GM12878 (cell line): ENCODE measurements around the gene TMEM109. TPM values are rescaled to one million over a fixed set of nuclear protein-coding genes. Genes with fewer than 3 reads are reported as not detected.

Source experiments
- ATAC-seq: fragments of 200-7000 bp; cut with Tn5 transposase; 3 replicates; pipeline ENCODE4 v1.9.1; 2020; ENCODE audit warnings: mild to moderate bottlenecking, moderate library complexity
- BruUV-seq: library from RNA; stranded (reverse); fragments of 400-500 nt; replicated peaks from 2 replicates; lab custom pipeline; 2021; lab: Mats Ljungman, UMichigan
- CTCF ChIA-PET: fragments of 300-600 bp; sonication (Branson Sonifier 250); formaldehyde crosslinking; extraction: SDS; loops from one replicate; lab custom pipeline; 2021; ENCODE audit warnings: inconsistent platforms; lab: Yijun Ruan, JAX
- POLR2A ChIA-PET: fragments of 350-600 bp; formaldehyde crosslinking; extraction: SDS; loops from one replicate; lab custom pipeline; 2021; ENCODE audit warnings: inconsistent platforms; lab: Charles Lee
- RAD21 ChIA-PET: fragments of 300-600 bp; sonication (Branson Sonifier 250); formaldehyde crosslinking; loops from one replicate; lab custom pipeline; 2023; ENCODE audit warnings: antibody characterized with exemption; ENCODE audit not compliant: unreplicated experiment; lab: Charles Lee
- SMC1A ChIA-PET: fragments of 300-600 bp; sonication (Branson Sonifier 250); formaldehyde crosslinking; loops from one replicate; lab custom pipeline; 2023; ENCODE audit not compliant: unreplicated experiment, uncharacterized antibody; lab: Charles Lee
- DNase-seq: peaks from one replicate; pipeline ENCODE4 v3.0.0-alpha.2; 2011; ENCODE audit warnings: low read depth, low spot score
- FAIRE-seq: peaks from 3 replicates; lab custom pipeline; 2011; peaks lifted over from hg19 to GRCh38; lab: Jason Lieb, UNC
- H2AFZ ChIP-seq: 2 replicates; pipeline ENCODE4 v1.6.0; 2011; ENCODE audit warnings: low read depth, low read length, control low read depth; ENCODE audit not compliant: control insufficient read depth
- H3K27ac ChIP-seq: 2 replicates; pipeline ENCODE4 v1.5.1; 2011; ENCODE audit warnings: control low read depth; ENCODE audit not compliant: control insufficient read depth, insufficient read depth
- H3K27me3 ChIP-seq, 2 experiments: replicated peaks in 1 of 2; 2 replicates each; pipeline versions ENCODE4 v1.6.0 to v1.6.1; 2011; ENCODE audit warnings: low read length in 1 of 2; ENCODE audit not compliant: control insufficient read depth in 2 of 2, insufficient read depth in 2 of 2
- H3K36me3 ChIP-seq, 2 experiments: 2 replicates each; pipeline ENCODE4 v1.5.1; 2011; ENCODE audit warnings: low read length in 1 of 2; ENCODE audit not compliant: control insufficient read depth in 2 of 2, insufficient read depth in 2 of 2
- H3K4me1 ChIP-seq: 2 replicates; pipeline ENCODE4 v1.6.1; 2011; ENCODE audit warnings: mild to moderate bottlenecking, low read length, moderate library complexity, mixed read lengths; ENCODE audit not compliant: control insufficient read depth, insufficient read depth
- H3K4me2 ChIP-seq: 2 replicates; pipeline ENCODE4 v1.6.0; 2011; ENCODE audit warnings: control low read depth; ENCODE audit not compliant: control insufficient read depth, insufficient read depth
- H3K4me3 ChIP-seq: fragments of 200-600 bp; sonication (generic); 2 replicates; pipeline ENCODE4 v1.5.1; 2016
- H3K79me2 ChIP-seq: 2 replicates; pipeline ENCODE4 v1.6.0; 2011; ENCODE audit warnings: low read length; ENCODE audit not compliant: control insufficient read depth, insufficient read depth
- H3K9ac ChIP-seq: 2 replicates; pipeline ENCODE4 v1.8.0; 2011; ENCODE audit warnings: low read length, control low read depth, mixed read lengths; ENCODE audit not compliant: control insufficient read depth, insufficient read depth
- H3K9me3 ChIP-seq: replicated peaks from 3 replicates; pipeline ENCODE4 v1.5.1; 2011; ENCODE audit warnings: mild to moderate bottlenecking, low read length; ENCODE audit not compliant: control insufficient read depth, insufficient read depth
- H4K20me1 ChIP-seq: 2 replicates; pipeline ENCODE4 v1.6.0; 2011; ENCODE audit not compliant: control insufficient read depth, insufficient read depth
- BACH1 ChIP-seq: fragments of 450-650 bp; IDR thresholded peaks from 2 replicates; pipeline ENCODE4 v1.6.1; 2017; ENCODE audit warnings: mild to moderate bottlenecking, borderline replicate concordance
- EP300 ChIP-seq, 2 experiments: fragments of 150-350 bp in 1 of 2; IDR thresholded peaks; 2 replicates each; pipeline ENCODE4 v1.6.1; 2011 to 2012; ENCODE audit warnings: low read depth in 2 of 2, low read length in 2 of 2, borderline replicate concordance in 1 of 2, improper control_type of control experiment in 1 of 2, inconsistent platforms in 1 of 2; ENCODE audit not compliant: control insufficient read depth in 1 of 2
- IRF4 ChIP-seq: IDR thresholded peaks from 2 replicates; pipeline ENCODE4 v1.6.1; 2011; ENCODE audit warnings: low read depth, low read length
- KAT2A ChIP-seq: conservative IDR thresholded peaks from 2 replicates; pipeline ENCODE4 v1.6.1; 2011; ENCODE audit warnings: low read depth, low read length; ENCODE audit not compliant: control insufficient read depth
- RB1 ChIP-seq: fragments of 450-650 bp; formaldehyde crosslinking; IDR thresholded peaks from 2 replicates; pipeline ENCODE4 v1.6.1; 2017; ENCODE audit warnings: mild to moderate bottlenecking, borderline replicate concordance
- RFX5 ChIP-seq: IDR thresholded peaks from 2 replicates; pipeline ENCODE4 v1.6.1; 2011; ENCODE audit warnings: low read depth, low read length, improper control_type of control experiment
- STAT3 ChIP-seq: IDR thresholded peaks from 2 replicates; pipeline ENCODE4 v1.6.1; 2011; ENCODE audit warnings: low read depth, low read length, improper control_type of control experiment
- TAF1 ChIP-seq: IDR thresholded peaks from 2 replicates; pipeline ENCODE4 v1.6.1; 2011; ENCODE audit warnings: mild to moderate bottlenecking, low read depth, low read length, borderline replicate concordance
- ZBED1 ChIP-seq: IDR thresholded peaks from 2 replicates; pipeline ENCODE4 v1.6.1; 2016; ENCODE audit warnings: borderline replicate concordance
- WGBS: methylation state at CpG from one replicate; pipeline ENCODE4 v1.1.6; 2016; ENCODE audit warnings: low lambda C conversion rate; ENCODE audit not compliant: insufficient replicate concordance, insufficient coverage; ENCODE audit errors: missing lambda C conversion rate; 5-methylcytosine and 5-hydroxymethylcytosine counted together
- in situ Hi-C: fragments of 300-500 bp; cut with MboI; formaldehyde crosslinking; loops from 9 replicates; pipeline ENCODE4 v1.14.3; 2018; ENCODE audit warnings: mixed read lengths
- intact Hi-C: fragments of 100-400 bp; cut with micrococcal nuclease; formaldehyde crosslinking; loops from one replicate; pipeline ENCODE4 v1.14.2; 2022; ENCODE audit not compliant: unreplicated experiment
- polyA plus RNA-seq, 11 experiments: library from polyadenylated mRNA; depleted of rRNA in 4 of 11; unstranded in 6 of 11; stranded (reverse) in 5 of 11; fragments of >200 nt; fragmentation: Nextera tagmentation in 4 of 11; fragmentation: Illumina TruSeq in 1 of 11; extraction: Ambion mirVana in 4 of 11; extraction: Trizol in 1 of 11; gene quantifications; 1 replicate in 1 of 11; 2 replicates in 10 of 11; pipeline versions ENCODE4 v1.2.1 to v1.2.3, GENCODE V29; 2011 to 2016; ENCODE audit warnings: inconsistent platforms in 2 of 11, missing spikeins in 2 of 11, low read depth in 1 of 11
- total RNA-seq, 4 experiments: library from RNA; depleted of rRNA in 3 of 4; stranded (reverse); fragments of >200 nt in 3 of 4; fragmentation: Illumina TruSeq in 1 of 4; extraction: Trizol in 1 of 4; gene quantifications; 2 replicates each; pipeline versions ENCODE4 v1.2.1 to v1.2.3, GENCODE V29; 2013 to 2021
- TF ChIP-seq, protein P1 (sequence below): fragments of 450-650 bp; IDR thresholded peaks from 2 replicates; pipeline ENCODE4 v1.6.1; 2018; ENCODE audit warnings: mild to moderate bottlenecking, low read depth, moderate library complexity; ENCODE audit not compliant: partially characterized antibody
- TF ChIP-seq, protein P2 (sequence below): IDR thresholded peaks from 2 replicates; pipeline ENCODE4 v1.6.1; 2012; ENCODE audit warnings: low read length, inconsistent platforms
- TF ChIP-seq, protein P3 (sequence below): IDR thresholded peaks from 2 replicates; pipeline ENCODE4 v1.6.1; 2011; ENCODE audit warnings: borderline replicate concordance, low read depth, mild to moderate bottlenecking, moderate library complexity, low read length; ENCODE audit not compliant: insufficient read depth, poor library complexity, severe bottlenecking
- TF ChIP-seq, protein P4 (sequence below): IDR thresholded peaks from 2 replicates; pipeline ENCODE4 v1.6.1; 2012; ENCODE audit warnings: low read depth, low read length, improper control_type of control experiment

TMEM109 gene
- total and polyA plus RNA-seq, 10 of the 15 experiments (the other 5 are each of a cell fraction or from before 2014, with no cell fraction given), result 21.9 to 199 (median 85.2) TPM

DNA sequence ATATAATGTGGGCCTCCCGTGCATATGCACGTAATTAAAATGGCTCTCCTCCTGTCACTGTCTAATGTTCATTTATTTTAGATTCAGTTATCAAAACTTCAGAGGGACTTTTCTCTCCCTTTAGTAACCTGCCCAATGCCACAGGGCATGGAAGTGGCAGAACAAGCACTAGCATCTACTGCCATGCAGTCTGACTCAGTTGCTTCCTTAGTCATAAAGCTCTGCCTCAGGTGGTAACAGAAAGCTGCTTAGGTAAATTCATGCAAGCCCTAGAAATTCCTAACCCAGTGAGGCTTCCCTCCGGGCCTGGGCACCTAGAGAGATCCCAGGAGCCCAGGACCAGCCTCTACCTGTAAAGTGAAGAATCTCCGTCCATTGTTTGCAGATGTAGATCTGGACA lies 16.5 kb upstream of the TMEM109 start:
- SMC1A ChIA-PET, result interaction anchor here (1.9 kb wide), 1 partner anchor 66 kb away, joined by 9 read pairs; no protein-coding TSS in a partner anchor
- WGBS, result 99% methylated on average over 4 of the region's 4 CpGs
- H3K27ac ChIP-seq, result no peak overlapping the region
- in situ Hi-C loops, result loop anchor here (5.0 kb wide), 1 partner anchor 60 kb away; no protein-coding TSS in a partner anchor
- no peaks in the 10 kb centered on the region for H3K27me3 ChIP-seq
- H3K36me3 ChIP-seq, result peaks cover 24 to 54% of the 10 kb centered on the region in 2 experiments
- peaks cover 4% of the 10 kb centered on the region; the same call in 1 of the 2 replicates for H4K20me1 ChIP-seq
- POLR2A ChIA-PET, result interaction anchor here (1.0 kb wide), 1 partner anchor 21 kb away, joined by 3 read pairs; no protein-coding TSS in a partner anchor
- H3K9ac ChIP-seq, result no peak overlapping the region
- no peak for DNase-seq
- BruUV-seq, result no TSS peak
- CTCF ChIA-PET, result interaction anchor here (1.0 to 11.5 kb wide), 4 partner anchors 9 to 67 kb away, joined by 5 to 135 read pairs (median 28); no protein-coding TSS in a partner anchor
- intact Hi-C loops, result loop anchor here (5.0 kb wide), 1 partner anchor 195 kb away; no protein-coding TSS in a partner anchor
- H3K79me2 ChIP-seq, result no peaks in the 10 kb centered on the region
- no peaks in the 10 kb centered on the region; the same call in 1 of the 2 replicates for H3K4me1 ChIP-seq
- no peak for TF ChIP-seq STAT3
- TF ChIP-seq RFX5, result no peak
- TF ChIP-seq, protein P1, sequence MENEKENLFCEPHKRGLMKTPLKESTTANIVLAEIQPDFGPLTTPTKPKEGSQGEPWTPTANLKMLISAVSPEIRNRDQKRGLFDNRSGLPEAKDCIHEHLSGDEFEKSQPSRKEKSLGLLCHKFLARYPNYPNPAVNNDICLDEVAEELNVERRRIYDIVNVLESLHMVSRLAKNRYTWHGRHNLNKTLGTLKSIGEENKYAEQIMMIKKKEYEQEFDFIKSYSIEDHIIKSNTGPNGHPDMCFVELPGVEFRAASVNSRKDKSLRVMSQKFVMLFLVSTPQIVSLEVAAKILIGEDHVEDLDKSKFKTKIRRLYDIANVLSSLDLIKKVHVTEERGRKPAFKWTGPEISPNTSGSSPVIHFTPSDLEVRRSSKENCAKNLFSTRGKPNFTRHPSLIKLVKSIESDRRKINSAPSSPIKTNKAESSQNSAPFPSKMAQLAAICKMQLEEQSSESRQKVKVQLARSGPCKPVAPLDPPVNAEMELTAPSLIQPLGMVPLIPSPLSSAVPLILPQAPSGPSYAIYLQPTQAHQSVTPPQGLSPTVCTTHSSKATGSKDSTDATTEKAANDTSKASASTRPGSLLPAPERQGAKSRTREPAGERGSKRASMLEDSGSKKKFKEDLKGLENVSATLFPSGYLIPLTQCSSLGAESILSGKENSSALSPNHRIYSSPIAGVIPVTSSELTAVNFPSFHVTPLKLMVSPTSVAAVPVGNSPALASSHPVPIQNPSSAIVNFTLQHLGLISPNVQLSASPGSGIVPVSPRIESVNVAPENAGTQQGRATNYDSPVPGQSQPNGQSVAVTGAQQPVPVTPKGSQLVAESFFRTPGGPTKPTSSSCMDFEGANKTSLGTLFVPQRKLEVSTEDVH, result no peak
- TF ChIP-seq, protein P2, sequence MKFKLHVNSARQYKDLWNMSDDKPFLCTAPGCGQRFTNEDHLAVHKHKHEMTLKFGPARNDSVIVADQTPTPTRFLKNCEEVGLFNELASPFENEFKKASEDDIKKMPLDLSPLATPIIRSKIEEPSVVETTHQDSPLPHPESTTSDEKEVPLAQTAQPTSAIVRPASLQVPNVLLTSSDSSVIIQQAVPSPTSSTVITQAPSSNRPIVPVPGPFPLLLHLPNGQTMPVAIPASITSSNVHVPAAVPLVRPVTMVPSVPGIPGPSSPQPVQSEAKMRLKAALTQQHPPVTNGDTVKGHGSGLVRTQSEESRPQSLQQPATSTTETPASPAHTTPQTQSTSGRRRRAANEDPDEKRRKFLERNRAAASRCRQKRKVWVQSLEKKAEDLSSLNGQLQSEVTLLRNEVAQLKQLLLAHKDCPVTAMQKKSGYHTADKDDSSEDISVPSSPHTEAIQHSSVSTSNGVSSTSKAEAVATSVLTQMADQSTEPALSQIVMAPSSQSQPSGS, result no peak
- TF ChIP-seq EP300 (IDR thresholded peaks at IDR 0.05; ENCODE audit: borderline replicate concordance in 1 of 2, control insufficient read depth in 1 of 2, low read depth in 2 of 2, low read length in 2 of 2), result no peak
- no peak for TF ChIP-seq RB1
- TF ChIP-seq KAT2A, result no peak
- TF ChIP-seq ZBED1, result no peak
- TF ChIP-seq, protein P3, sequence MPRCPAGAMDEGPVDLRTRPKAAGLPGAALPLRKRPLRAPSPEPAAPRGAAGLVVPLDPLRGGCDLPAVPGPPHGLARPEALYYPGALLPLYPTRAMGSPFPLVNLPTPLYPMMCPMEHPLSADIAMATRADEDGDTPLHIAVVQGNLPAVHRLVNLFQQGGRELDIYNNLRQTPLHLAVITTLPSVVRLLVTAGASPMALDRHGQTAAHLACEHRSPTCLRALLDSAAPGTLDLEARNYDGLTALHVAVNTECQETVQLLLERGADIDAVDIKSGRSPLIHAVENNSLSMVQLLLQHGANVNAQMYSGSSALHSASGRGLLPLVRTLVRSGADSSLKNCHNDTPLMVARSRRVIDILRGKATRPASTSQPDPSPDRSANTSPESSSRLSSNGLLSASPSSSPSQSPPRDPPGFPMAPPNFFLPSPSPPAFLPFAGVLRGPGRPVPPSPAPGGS, result no peak
- TF ChIP-seq BACH1, result no peak
- no peak for TF ChIP-seq IRF4
- TF ChIP-seq TAF1, result no peak
- TF ChIP-seq, protein P4, sequence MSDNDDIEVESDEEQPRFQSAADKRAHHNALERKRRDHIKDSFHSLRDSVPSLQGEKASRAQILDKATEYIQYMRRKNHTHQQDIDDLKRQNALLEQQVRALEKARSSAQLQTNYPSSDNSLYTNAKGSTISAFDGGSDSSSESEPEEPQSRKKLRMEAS, result no peak
- TF ChIP-seq, all 136 proteins: peak for 0
- RAD21 ChIA-PET, result interaction anchor here (1.1 kb wide), 1 partner anchor 31 kb away, joined by 3 read pairs; no protein-coding TSS in a partner anchor
- Histone ChIP-seq H2AFZ (no peak overlapping the region), H3K4me2 (no peak overlapping the region), H3K9me3 (no peaks in the 10 kb centered on the region), H3K4me3 (no peak overlapping the region)
- FAIRE-seq, result no peak
- ATAC-seq, result no peak
